ENCODE data around the gene SYF2. TPM values are rescaled to one million over a fixed set of nuclear protein-coding genes. Genes with fewer than 3 reads are reported as not detected.
"Not testable (repeated sequence)": the region's sequence is repeated elsewhere in the genome, so short reads cannot be mapped to it uniquely, and the experiment has no call there.

The SYF2 gene
- total RNA-seq, 1 experiment from 2014 or later = 35.3 TPM

DNA sequence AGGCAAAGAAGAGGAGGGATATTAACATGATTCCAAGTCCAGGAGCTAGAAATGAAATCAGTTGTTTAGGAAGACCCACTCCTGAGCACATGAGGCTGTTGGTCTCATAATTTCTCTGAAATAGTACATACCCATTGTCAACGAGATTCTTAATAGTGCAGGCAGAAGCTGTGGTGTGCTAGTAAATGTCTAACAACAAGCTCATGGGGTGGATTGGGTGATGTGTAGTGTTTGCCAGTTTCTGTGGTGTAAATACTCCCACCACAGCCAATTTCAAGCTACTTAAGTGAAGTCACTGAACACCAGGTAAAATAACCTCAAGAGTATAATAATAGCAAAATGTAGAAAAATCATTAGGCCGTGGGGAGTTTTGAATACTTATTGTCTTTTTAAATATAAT is 42.0 kb downstream of the SYF2 start:
- Mint-ChIP-seq H3K4me3 (no peak overlapping the region), H3K36me3 (no peaks in the 10 kb centered on the region), H3K27ac (no peak overlapping the region), H3K4me1 (peaks cover 4% of the 10 kb centered on the region), H3K9me3 (no peaks in the 10 kb centered on the region), H3K27me3 (ENCODE audit: low read depth) (no peaks in the 10 kb centered on the region)
- CTCF ChIA-PET = interaction anchor here (1.4 kb wide), 1 partner anchor 9 kb away, joined by 5 read pairs; no protein-coding TSS in a partner anchor
- TF ChIP-seq, protein P1, sequence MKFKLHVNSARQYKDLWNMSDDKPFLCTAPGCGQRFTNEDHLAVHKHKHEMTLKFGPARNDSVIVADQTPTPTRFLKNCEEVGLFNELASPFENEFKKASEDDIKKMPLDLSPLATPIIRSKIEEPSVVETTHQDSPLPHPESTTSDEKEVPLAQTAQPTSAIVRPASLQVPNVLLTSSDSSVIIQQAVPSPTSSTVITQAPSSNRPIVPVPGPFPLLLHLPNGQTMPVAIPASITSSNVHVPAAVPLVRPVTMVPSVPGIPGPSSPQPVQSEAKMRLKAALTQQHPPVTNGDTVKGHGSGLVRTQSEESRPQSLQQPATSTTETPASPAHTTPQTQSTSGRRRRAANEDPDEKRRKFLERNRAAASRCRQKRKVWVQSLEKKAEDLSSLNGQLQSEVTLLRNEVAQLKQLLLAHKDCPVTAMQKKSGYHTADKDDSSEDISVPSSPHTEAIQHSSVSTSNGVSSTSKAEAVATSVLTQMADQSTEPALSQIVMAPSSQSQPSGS (CRISPR knock-in tag; IDR thresholded peaks at IDR 0.05; ENCODE audit: borderline replicate concordance, low read depth) = no peak
- TF ChIP-seq, protein P2, sequence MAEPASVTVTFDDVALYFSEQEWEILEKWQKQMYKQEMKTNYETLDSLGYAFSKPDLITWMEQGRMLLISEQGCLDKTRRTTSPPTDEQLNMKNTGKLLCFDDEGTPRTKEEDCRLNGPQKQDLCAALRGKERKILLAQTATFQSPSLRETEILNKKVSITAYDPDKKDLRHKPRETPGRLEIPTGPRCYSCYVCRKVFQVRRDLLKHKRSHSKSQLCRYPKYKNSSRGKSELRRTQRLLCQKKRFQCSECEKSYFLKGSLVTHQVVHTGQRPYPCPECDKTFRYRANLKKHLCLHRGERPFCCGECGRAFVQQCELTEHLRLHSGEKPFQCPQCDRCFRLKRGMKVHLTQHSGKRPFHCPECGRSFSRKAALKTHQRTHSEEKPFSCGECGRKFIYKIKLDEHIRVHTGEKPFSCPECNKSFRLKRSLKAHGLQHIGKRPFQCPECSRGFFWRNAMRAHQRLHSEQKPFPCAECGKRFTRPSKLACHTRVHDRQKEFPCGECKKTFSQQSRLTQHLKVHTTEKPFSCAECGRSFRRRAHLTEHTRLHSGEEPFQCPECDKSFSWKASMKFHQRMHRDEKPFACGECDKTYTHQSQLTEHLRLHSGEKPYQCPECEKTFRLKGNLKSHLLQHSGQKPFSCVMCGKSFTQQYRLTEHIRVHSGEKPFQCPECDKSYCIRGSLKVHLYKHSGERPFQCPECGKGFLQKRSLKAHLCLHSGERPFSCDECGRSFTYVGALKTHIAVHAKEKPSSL (CRISPR knock-in tag; conservative IDR thresholded peaks at IDR 0.05) = no peak
- no peak for TF ChIP-seq RORB (CRISPR knock-in tag; IDR thresholded peaks at IDR 0.05)
- no peak for TF ChIP-seq OVOL2 (CRISPR knock-in tag; IDR thresholded peaks at IDR 0.05; ENCODE audit: borderline replicate concordance)
- TF ChIP-seq, protein P3, sequence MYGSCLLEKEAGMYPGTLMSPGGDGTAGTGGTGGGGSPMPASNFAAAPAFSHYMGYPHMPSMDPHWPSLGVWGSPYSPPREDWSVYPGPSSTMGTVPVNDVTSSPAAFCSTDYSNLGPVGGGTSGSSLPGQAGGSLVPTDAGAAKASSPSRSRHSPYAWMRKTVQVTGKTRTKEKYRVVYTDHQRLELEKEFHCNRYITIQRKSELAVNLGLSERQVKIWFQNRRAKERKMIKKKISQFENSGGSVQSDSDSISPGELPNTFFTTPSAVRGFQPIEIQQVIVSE (CRISPR knock-in tag; IDR thresholded peaks at IDR 0.05; ENCODE audit: borderline replicate concordance) = no peak
- TF ChIP-seq, protein P4, sequence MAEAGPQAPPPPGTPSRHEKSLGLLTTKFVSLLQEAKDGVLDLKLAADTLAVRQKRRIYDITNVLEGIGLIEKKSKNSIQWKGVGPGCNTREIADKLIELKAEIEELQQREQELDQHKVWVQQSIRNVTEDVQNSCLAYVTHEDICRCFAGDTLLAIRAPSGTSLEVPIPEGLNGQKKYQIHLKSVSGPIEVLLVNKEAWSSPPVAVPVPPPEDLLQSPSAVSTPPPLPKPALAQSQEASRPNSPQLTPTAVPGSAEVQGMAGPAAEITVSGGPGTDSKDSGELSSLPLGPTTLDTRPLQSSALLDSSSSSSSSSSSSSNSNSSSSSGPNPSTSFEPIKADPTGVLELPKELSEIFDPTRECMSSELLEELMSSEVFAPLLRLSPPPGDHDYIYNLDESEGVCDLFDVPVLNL (CRISPR knock-in tag; IDR thresholded peaks at IDR 0.05; ENCODE audit: borderline replicate concordance, low read depth) = no peak
- TF ChIP-seq, protein P5, sequence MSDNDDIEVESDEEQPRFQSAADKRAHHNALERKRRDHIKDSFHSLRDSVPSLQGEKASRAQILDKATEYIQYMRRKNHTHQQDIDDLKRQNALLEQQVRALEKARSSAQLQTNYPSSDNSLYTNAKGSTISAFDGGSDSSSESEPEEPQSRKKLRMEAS (CRISPR knock-in tag; IDR thresholded peaks at IDR 0.05) = no peak
- TF ChIP-seq, protein P6, sequence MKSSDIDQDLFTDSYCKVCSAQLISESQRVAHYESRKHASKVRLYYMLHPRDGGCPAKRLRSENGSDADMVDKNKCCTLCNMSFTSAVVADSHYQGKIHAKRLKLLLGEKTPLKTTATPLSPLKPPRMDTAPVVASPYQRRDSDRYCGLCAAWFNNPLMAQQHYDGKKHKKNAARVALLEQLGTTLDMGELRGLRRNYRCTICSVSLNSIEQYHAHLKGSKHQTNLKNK (CRISPR knock-in tag; IDR thresholded peaks at IDR 0.05) = no peak
- TF ChIP-seq, protein P7, sequence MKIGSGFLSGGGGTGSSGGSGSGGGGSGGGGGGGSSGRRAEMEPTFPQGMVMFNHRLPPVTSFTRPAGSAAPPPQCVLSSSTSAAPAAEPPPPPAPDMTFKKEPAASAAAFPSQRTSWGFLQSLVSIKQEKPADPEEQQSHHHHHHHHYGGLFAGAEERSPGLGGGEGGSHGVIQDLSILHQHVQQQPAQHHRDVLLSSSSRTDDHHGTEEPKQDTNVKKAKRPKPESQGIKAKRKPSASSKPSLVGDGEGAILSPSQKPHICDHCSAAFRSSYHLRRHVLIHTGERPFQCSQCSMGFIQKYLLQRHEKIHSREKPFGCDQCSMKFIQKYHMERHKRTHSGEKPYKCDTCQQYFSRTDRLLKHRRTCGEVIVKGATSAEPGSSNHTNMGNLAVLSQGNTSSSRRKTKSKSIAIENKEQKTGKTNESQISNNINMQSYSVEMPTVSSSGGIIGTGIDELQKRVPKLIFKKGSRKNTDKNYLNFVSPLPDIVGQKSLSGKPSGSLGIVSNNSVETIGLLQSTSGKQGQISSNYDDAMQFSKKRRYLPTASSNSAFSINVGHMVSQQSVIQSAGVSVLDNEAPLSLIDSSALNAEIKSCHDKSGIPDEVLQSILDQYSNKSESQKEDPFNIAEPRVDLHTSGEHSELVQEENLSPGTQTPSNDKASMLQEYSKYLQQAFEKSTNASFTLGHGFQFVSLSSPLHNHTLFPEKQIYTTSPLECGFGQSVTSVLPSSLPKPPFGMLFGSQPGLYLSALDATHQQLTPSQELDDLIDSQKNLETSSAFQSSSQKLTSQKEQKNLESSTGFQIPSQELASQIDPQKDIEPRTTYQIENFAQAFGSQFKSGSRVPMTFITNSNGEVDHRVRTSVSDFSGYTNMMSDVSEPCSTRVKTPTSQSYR (CRISPR knock-in tag; IDR thresholded peaks at IDR 0.05) = no peak
- TF ChIP-seq MYBL2 (CRISPR knock-in tag; IDR thresholded peaks at IDR 0.05) = no peak
- TF ChIP-seq, protein P8, sequence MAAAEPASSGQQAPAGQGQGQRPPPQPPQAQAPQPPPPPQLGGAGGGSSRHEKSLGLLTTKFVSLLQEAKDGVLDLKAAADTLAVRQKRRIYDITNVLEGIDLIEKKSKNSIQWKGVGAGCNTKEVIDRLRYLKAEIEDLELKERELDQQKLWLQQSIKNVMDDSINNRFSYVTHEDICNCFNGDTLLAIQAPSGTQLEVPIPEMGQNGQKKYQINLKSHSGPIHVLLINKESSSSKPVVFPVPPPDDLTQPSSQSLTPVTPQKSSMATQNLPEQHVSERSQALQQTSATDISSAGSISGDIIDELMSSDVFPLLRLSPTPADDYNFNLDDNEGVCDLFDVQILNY (CRISPR knock-in tag; IDR thresholded peaks at IDR 0.05) = no peak
- TF ChIP-seq, protein P9, sequence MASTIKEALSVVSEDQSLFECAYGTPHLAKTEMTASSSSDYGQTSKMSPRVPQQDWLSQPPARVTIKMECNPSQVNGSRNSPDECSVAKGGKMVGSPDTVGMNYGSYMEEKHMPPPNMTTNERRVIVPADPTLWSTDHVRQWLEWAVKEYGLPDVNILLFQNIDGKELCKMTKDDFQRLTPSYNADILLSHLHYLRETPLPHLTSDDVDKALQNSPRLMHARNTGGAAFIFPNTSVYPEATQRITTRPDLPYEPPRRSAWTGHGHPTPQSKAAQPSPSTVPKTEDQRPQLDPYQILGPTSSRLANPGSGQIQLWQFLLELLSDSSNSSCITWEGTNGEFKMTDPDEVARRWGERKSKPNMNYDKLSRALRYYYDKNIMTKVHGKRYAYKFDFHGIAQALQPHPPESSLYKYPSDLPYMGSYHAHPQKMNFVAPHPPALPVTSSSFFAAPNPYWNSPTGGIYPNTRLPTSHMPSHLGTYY (CRISPR knock-in tag; IDR thresholded peaks at IDR 0.05) = no peak
- TF ChIP-seq, protein P10, sequence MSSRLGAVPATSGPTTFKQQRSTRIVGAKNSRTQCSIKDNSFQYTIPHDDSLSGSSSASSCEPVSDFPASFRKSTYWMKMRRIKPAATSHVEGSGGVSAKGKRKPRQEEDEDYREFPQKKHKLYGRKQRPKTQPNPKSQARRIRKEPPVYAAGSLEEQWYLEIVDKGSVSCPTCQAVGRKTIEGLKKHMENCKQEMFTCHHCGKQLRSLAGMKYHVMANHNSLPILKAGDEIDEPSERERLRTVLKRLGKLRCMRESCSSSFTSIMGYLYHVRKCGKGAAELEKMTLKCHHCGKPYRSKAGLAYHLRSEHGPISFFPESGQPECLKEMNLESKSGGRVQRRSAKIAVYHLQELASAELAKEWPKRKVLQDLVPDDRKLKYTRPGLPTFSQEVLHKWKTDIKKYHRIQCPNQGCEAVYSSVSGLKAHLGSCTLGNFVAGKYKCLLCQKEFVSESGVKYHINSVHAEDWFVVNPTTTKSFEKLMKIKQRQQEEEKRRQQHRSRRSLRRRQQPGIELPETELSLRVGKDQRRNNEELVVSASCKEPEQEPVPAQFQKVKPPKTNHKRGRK (CRISPR knock-in tag; IDR thresholded peaks at IDR 0.05; ENCODE audit: borderline replicate concordance) = no peak
- TF ChIP-seq, protein P11, sequence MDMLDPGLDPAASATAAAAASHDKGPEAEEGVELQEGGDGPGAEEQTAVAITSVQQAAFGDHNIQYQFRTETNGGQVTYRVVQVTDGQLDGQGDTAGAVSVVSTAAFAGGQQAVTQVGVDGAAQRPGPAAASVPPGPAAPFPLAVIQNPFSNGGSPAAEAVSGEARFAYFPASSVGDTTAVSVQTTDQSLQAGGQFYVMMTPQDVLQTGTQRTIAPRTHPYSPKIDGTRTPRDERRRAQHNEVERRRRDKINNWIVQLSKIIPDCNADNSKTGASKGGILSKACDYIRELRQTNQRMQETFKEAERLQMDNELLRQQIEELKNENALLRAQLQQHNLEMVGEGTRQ (CRISPR knock-in tag; IDR thresholded peaks at IDR 0.05) = no peak
- TF ChIP-seq ZNF423 (CRISPR knock-in tag; IDR thresholded peaks at IDR 0.05) = no peak
- TF ChIP-seq, protein P12, sequence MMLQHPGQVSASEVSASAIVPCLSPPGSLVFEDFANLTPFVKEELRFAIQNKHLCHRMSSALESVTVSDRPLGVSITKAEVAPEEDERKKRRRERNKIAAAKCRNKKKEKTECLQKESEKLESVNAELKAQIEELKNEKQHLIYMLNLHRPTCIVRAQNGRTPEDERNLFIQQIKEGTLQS (CRISPR knock-in tag; conservative IDR thresholded peaks at IDR 0.05) = no peak
- TF ChIP-seq, protein P13, sequence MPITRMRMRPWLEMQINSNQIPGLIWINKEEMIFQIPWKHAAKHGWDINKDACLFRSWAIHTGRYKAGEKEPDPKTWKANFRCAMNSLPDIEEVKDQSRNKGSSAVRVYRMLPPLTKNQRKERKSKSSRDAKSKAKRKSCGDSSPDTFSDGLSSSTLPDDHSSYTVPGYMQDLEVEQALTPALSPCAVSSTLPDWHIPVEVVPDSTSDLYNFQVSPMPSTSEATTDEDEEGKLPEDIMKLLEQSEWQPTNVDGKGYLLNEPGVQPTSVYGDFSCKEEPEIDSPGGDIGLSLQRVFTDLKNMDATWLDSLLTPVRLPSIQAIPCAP (CRISPR knock-in tag; IDR thresholded peaks at IDR 0.05) = no peak
- POLR2A ChIA-PET = no interaction called here
- no peak for ATAC-seq
- DNase-seq (ENCODE audit: low spot score) = no peak

DNA sequence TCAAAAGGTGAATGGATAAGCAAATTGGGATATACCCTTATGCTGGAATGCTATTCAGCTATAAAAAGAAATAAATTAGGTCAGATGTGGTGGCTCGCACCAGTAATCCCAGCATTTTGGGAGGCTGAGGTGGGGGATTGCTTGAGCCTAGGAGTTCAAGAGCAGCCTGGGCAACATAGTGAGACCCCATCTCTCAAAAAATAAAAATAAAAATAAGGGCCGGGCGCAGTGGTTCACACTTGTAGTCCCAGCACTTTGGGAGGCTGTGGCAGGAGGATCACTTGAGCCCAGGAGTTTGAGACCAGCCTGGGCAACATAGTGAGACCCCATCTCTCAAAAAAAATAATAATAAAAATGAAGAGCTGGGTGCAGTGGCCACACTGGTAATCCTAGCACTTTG is 44.4 kb downstream of the SYF2 start:
- not testable (repeated sequence) for H3K36me3 Mint-ChIP-seq
- CTCF ChIA-PET = interaction anchor here (0.8 kb wide), 1 partner anchor 17 kb away, joined by 3 read pairs; no protein-coding TSS in a partner anchor

More for the DNA sequence above, 44.4 kb downstream of the SYF2 start:
- H3K9me3 Mint-ChIP-seq; H3K4me1 Mint-ChIP-seq; POLR2A ChIA-PET; ATAC-seq; H3K27ac Mint-ChIP-seq; DNase-seq (ENCODE audit: low spot score); H3K4me3 Mint-ChIP-seq; H3K27me3 Mint-ChIP-seq (ENCODE audit: low read depth): not testable (repeated sequence)

All from WTC11 (cell line).